ENCODE measurements around the gene R3HDM2. TPM values are rescaled to one million over a fixed set of nuclear protein-coding genes. Genes with fewer than 3 reads are reported as not detected.
A peak's percentile ranks its signal among the peaks of the same experiment; 100 is the strongest.

R3HDM2 gene
- total and polyA plus RNA-seq, 2 of the 13 experiments (the other 11 are each of a cell fraction or from before 2014, with no cell fraction given): 11.1 to 23.5 TPM

DNA sequence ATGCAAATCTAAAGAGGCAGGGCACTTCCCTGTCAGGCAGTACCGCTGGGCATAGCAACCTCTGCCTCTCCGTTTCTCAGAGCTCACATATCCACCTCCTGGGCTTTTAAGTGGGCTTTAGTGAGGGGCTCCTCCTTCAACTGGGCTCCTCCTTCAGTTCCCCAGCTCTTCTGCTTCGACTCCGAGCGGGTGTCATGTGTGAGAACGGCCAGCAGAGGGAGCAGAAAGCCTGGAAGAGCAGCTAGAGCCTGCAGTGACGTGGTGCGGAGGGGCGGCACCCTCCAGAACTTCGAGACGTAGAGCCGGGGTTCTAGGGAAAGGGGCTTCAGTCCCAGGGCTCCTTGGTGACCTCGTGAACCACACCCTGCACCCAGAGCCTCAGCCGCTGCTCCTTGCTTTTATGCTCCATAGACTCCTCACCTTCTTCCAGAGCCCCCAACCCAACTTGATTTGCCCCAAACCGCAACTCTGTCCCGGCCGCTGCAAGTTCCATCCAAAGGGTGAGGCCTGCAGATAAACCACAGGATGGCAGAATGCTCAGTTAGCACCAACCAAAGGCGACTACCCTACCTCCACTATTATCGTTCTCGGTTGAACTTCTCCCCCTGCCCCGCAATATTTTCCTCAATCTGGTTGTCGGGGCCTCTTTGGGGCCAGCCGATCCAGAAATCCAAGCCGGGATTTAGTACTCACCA is 28.4 kb upstream of the R3HDM2 start (continued):
- TF ChIP-seq, protein P1, sequence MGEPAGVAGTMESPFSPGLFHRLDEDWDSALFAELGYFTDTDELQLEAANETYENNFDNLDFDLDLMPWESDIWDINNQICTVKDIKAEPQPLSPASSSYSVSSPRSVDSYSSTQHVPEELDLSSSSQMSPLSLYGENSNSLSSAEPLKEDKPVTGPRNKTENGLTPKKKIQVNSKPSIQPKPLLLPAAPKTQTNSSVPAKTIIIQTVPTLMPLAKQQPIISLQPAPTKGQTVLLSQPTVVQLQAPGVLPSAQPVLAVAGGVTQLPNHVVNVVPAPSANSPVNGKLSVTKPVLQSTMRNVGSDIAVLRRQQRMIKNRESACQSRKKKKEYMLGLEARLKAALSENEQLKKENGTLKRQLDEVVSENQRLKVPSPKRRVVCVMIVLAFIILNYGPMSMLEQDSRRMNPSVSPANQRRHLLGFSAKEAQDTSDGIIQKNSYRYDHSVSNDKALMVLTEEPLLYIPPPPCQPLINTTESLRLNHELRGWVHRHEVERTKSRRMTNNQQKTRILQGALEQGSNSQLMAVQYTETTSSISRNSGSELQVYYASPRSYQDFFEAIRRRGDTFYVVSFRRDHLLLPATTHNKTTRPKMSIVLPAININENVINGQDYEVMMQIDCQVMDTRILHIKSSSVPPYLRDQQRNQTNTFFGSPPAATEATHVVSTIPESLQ (CRISPR knock-in tag; conservative IDR thresholded peaks at IDR 0.05): no peak
- peak; percentile 16; the same call in 1 of the 2 replicates for TF ChIP-seq ZBTB7B (CRISPR knock-in tag; IDR thresholded peaks at IDR 0.05)
- no peak for TF ChIP-seq ZNF20 (CRISPR knock-in tag; IDR thresholded peaks at IDR 0.05)
- TF ChIP-seq ZNF670 (CRISPR knock-in tag; IDR thresholded peaks at IDR 0.05; ENCODE audit: borderline replicate concordance): no peak
- no peak for TF ChIP-seq ZNF552 (CRISPR knock-in tag; IDR thresholded peaks at IDR 0.05; ENCODE audit: borderline replicate concordance)
- TF ChIP-seq, protein P2, sequence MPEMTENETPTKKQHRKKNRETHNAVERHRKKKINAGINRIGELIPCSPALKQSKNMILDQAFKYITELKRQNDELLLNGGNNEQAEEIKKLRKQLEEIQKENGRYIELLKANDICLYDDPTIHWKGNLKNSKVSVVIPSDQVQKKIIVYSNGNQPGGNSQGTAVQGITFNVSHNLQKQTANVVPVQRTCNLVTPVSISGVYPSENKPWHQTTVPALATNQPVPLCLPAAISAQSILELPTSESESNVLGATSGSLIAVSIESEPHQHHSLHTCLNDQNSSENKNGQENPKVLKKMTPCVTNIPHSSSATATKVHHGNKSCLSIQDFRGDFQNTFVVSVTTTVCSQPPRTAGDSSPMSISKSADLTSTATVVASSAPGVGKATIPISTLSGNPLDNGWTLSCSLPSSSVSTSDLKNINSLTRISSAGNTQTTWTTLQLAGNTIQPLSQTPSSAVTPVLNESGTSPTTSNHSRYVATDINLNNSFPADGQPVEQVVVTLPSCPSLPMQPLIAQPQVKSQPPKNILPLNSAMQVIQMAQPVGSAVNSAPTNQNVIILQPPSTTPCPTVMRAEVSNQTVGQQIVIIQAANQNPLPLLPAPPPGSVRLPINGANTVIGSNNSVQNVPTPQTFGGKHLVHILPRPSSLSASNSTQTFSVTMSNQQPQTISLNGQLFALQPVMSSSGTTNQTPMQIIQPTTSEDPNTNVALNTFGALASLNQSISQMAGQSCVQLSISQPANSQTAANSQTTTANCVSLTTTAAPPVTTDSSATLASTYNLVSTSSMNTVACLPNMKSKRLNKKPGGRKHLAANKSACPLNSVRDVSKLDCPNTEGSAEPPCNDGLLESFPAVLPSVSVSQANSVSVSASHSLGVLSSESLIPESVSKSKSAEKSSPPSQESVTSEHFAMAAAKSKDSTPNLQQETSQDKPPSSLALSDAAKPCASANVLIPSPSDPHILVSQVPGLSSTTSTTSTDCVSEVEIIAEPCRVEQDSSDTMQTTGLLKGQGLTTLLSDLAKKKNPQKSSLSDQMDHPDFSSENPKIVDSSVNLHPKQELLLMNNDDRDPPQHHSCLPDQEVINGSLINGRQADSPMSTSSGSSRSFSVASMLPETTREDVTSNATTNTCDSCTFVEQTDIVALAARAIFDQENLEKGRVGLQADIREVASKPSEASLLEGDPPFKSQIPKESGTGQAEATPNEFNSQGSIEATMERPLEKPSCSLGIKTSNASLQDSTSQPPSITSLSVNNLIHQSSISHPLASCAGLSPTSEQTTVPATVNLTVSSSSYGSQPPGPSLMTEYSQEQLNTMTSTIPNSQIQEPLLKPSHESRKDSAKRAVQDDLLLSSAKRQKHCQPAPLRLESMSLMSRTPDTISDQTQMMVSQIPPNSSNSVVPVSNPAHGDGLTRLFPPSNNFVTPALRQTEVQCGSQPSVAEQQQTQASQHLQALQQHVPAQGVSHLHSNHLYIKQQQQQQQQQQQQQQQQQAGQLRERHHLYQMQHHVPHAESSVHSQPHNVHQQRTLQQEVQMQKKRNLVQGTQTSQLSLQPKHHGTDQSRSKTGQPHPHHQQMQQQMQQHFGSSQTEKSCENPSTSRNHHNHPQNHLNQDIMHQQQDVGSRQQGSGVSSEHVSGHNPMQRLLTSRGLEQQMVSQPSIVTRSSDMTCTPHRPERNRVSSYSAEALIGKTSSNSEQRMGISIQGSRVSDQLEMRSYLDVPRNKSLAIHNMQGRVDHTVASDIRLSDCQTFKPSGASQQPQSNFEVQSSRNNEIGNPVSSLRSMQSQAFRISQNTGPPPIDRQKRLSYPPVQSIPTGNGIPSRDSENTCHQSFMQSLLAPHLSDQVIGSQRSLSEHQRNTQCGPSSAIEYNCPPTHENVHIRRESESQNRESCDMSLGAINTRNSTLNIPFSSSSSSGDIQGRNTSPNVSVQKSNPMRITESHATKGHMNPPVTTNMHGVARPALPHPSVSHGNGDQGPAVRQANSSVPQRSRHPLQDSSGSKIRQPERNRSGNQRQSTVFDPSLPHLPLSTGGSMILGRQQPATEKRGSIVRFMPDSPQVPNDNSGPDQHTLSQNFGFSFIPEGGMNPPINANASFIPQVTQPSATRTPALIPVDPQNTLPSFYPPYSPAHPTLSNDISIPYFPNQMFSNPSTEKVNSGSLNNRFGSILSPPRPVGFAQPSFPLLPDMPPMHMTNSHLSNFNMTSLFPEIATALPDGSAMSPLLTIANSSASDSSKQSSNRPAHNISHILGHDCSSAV (CRISPR knock-in tag; IDR thresholded peaks at IDR 0.05; ENCODE audit: borderline replicate concordance): no peak
- TF ChIP-seq, protein P3, sequence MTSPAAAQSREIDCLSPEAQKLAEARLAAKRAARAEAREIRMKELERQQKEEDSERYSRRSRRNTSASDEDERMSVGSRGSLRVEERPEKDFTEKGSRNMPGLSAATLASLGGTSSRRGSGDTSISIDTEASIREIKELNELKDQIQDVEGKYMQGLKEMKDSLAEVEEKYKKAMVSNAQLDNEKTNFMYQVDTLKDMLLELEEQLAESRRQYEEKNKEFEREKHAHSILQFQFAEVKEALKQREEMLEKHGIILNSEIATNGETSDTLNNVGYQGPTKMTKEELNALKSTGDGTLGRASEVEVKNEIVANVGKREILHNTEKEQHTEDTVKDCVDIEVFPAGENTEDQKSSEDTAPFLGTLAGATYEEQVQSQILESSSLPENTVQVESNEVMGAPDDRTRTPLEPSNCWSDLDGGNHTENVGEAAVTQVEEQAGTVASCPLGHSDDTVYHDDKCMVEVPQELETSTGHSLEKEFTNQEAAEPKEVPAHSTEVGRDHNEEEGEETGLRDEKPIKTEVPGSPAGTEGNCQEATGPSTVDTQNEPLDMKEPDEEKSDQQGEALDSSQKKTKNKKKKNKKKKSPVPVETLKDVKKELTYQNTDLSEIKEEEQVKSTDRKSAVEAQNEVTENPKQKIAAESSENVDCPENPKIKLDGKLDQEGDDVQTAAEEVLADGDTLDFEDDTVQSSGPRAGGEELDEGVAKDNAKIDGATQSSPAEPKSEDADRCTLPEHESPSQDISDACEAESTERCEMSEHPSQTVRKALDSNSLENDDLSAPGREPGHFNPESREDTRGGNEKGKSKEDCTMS (CRISPR knock-in tag; conservative IDR thresholded peaks at IDR 0.05): no peak
- TF ChIP-seq, protein P4, sequence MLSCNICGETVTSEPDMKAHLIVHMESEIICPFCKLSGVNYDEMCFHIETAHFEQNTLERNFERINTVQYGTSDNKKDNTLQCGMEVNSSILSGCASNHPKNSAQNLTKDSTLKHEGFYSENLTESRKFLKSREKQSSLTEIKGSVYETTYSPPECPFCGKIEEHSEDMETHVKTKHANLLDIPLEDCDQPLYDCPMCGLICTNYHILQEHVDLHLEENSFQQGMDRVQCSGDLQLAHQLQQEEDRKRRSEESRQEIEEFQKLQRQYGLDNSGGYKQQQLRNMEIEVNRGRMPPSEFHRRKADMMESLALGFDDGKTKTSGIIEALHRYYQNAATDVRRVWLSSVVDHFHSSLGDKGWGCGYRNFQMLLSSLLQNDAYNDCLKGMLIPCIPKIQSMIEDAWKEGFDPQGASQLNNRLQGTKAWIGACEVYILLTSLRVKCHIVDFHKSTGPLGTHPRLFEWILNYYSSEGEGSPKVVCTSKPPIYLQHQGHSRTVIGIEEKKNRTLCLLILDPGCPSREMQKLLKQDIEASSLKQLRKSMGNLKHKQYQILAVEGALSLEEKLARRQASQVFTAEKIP (CRISPR knock-in tag; IDR thresholded peaks at IDR 0.05; ENCODE audit: borderline replicate concordance): no peak
- TF ChIP-seq ZNF713 (CRISPR knock-in tag; IDR thresholded peaks at IDR 0.05): no peak
- no peak for TF ChIP-seq SIN3B (IDR thresholded peaks at IDR 0.05; ENCODE audit: low read length)
- no peak for TF ChIP-seq NFIC (IDR thresholded peaks at IDR 0.05; ENCODE audit: low read length)
- TF ChIP-seq, protein P5, sequence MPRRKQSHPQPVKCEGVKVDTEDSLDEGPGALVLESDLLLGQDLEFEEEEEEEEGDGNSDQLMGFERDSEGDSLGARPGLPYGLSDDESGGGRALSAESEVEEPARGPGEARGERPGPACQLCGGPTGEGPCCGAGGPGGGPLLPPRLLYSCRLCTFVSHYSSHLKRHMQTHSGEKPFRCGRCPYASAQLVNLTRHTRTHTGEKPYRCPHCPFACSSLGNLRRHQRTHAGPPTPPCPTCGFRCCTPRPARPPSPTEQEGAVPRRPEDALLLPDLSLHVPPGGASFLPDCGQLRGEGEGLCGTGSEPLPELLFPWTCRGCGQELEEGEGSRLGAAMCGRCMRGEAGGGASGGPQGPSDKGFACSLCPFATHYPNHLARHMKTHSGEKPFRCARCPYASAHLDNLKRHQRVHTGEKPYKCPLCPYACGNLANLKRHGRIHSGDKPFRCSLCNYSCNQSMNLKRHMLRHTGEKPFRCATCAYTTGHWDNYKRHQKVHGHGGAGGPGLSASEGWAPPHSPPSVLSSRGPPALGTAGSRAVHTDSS (CRISPR knock-in tag; conservative IDR thresholded peaks at IDR 0.05): no peak
